ENCODE results near the gene FBXL2. TPM values are rescaled to one million over a fixed set of nuclear protein-coding genes. Genes with fewer than 3 reads are reported as not detected.
"Not testable (repeated sequence)": the region's sequence is repeated elsewhere in the genome, so short reads cannot be mapped to it uniquely, and the experiment has no call there.

Gene FBXL2
- total RNA-seq, 2 experiments from 2014 or later: 0.06 TPM; not detected in 1

DNA sequence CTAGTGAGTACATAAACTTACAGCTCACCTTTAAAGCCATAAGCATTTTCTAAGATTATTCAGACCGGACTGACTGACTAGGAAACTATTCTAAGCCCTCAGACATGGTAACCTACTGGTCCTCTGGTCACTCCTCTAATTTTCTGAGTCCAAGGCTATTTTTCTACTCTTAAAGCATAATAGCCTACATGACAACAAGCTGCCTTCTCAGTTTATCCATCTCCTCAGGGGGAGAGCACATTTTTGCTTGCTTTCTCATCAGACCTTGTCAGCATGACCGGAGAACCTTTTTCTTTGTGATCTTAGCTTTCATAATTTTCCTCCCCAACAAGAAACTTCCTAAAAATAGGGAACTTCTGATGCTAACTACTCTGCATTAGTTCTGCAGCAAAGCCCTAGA is 124.5 kb downstream of the FBXL2 start:
- no peak overlapping the region for H3K4me2 ChIP-seq (ENCODE audit: low read length)
- H3K27ac ChIP-seq (ENCODE audit: low read depth, low read length, poor library complexity, severe bottlenecking): no peak overlapping the region
- POLR2A ChIA-PET: interaction anchor here (0.5 to 1.0 kb wide), 3 partner anchors 30 to 216 kb away, joined by 3 read pairs; no protein-coding TSS in a partner anchor
- H3K36me3 ChIP-seq (ENCODE audit: insufficient read depth, low read length): peaks cover 96% of the 10 kb centered on the region
- no peaks in the 10 kb centered on the region for H3K4me1 ChIP-seq (ENCODE audit: insufficient read depth, low read length, poor library complexity, severe bottlenecking)
- CTCF ChIA-PET (ENCODE audit: unreplicated experiment): no interaction called here
- H3K79me2 ChIP-seq (ENCODE audit: insufficient read depth, low read depth, low read length): no peaks in the 10 kb centered on the region
- intact Hi-C loops (cut with micrococcal nuclease; ENCODE audit: unreplicated experiment): no loop called here
- BruUV-seq (replicated peaks): no TSS peak
- no peak overlapping the region for H3K4me3 ChIP-seq (ENCODE audit: low read depth, low read length, poor library complexity, severe bottlenecking)
- no peak overlapping the region for H2AFZ ChIP-seq (ENCODE audit: low read length)
- DNase-seq (ENCODE audit: low spot score): no peak
- H3K9me2 ChIP-seq (ENCODE audit: insufficient read depth, low read length): no peaks in the 10 kb centered on the region
- H4K20me1 ChIP-seq (ENCODE audit: insufficient read depth, low read length): no peaks in the 10 kb centered on the region
- no peaks in the 10 kb centered on the region for H3K9me3 ChIP-seq (ENCODE audit: low read length)
- TF ChIP-seq EZH2phosphoT487 (IDR thresholded peaks at IDR 0.05; ENCODE audit: borderline replicate concordance, low read depth, low read length) (no peak), CTCF (conservative IDR thresholded peaks at IDR 0.05; ENCODE audit: low read length) (no peak)

GRCh38 chr3:33402936-33403335 is 125.7 kb downstream of the FBXL2 start:
- intact Hi-C loops (cut with micrococcal nuclease; ENCODE audit: unreplicated experiment): no loop called here
- CTCF ChIA-PET (ENCODE audit: unreplicated experiment): no interaction called here
- Histone ChIP-seq H4K20me1 (ENCODE audit: insufficient read depth, low read length) (no peaks in the 10 kb centered on the region), H3K4me3 (ENCODE audit: low read depth, low read length, poor library complexity, severe bottlenecking) (no peak overlapping the region), H3K27ac (ENCODE audit: low read depth, low read length, poor library complexity, severe bottlenecking) (no peak overlapping the region), H3K9me2 (ENCODE audit: insufficient read depth, low read length) (no peaks in the 10 kb centered on the region), H3K9me3 (ENCODE audit: low read length) (no peaks in the 10 kb centered on the region), H3K79me2 (ENCODE audit: insufficient read depth, low read depth, low read length) (no peaks in the 10 kb centered on the region), H3K4me1 (ENCODE audit: insufficient read depth, low read length, poor library complexity, severe bottlenecking) (no peaks in the 10 kb centered on the region), H3K4me2 (ENCODE audit: low read length) (no peak overlapping the region), H2AFZ (ENCODE audit: low read length) (no peak overlapping the region), H3K36me3 (ENCODE audit: insufficient read depth, low read length) (peaks cover 96% of the 10 kb centered on the region)
- no peak for DNase-seq (ENCODE audit: low spot score)
- POLR2A ChIA-PET: no interaction called here
- no TSS peak for BruUV-seq (replicated peaks)
- TF ChIP-seq EZH2phosphoT487 (IDR thresholded peaks at IDR 0.05; ENCODE audit: borderline replicate concordance, low read depth, low read length) (no peak), CTCF (conservative IDR thresholded peaks at IDR 0.05; ENCODE audit: low read length) (no peak)

DNA sequence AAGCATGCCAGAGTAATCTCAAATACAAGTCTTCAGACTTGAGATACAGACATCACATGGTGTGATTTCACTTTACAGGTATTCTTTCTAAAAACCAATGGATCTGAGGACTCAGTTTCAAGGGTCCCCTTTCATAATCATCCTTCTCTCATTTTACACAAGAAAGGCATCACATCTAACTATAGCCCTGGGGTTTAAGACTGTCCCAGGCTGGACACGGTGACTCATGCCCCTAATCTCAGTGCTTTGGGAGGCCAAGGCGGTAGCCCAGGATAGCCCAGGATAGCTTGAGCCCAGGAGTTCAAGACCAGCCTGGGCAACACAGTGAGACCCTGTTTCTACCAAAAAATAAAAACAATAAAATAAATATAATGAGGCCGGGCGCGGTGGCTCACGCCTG is 126.5 kb downstream of the FBXL2 start:
- TF ChIP-seq EZH2phosphoT487 (IDR thresholded peaks at IDR 0.05; ENCODE audit: borderline replicate concordance, low read depth, low read length) (no peak), CTCF (conservative IDR thresholded peaks at IDR 0.05; ENCODE audit: low read length) (no peak)
- no peaks in the 10 kb centered on the region for H3K79me2 ChIP-seq (ENCODE audit: insufficient read depth, low read depth, low read length)
- H3K36me3 ChIP-seq (ENCODE audit: insufficient read depth, low read length): peaks cover 96% of the 10 kb centered on the region
- no peaks in the 10 kb centered on the region for H3K9me3 ChIP-seq (ENCODE audit: low read length)
- H4K20me1 ChIP-seq (ENCODE audit: insufficient read depth, low read length): no peaks in the 10 kb centered on the region
- ChIA-PET POLR2A (no interaction called here), CTCF (ENCODE audit: unreplicated experiment) (no interaction called here)
- H2AFZ ChIP-seq (ENCODE audit: low read length): no peak overlapping the region
- no peak overlapping the region for H3K4me3 ChIP-seq (ENCODE audit: low read depth, low read length, poor library complexity, severe bottlenecking)
- no peaks in the 10 kb centered on the region for H3K9me2 ChIP-seq (ENCODE audit: insufficient read depth, low read length)
- intact Hi-C loops (cut with micrococcal nuclease; ENCODE audit: unreplicated experiment): no loop called here
- no TSS peak for BruUV-seq (replicated peaks)
- no peak overlapping the region for H3K27ac ChIP-seq (ENCODE audit: low read depth, low read length, poor library complexity, severe bottlenecking)
- DNase-seq (ENCODE audit: low spot score): no peak
- no peak overlapping the region for H3K4me2 ChIP-seq (ENCODE audit: low read length)
- H3K4me1 ChIP-seq (ENCODE audit: insufficient read depth, low read length, poor library complexity, severe bottlenecking): no peaks in the 10 kb centered on the region

- H3K27ac ChIP-seq (ENCODE audit: low read depth, low read length, poor library complexity, severe bottlenecking); H3K4me2 ChIP-seq (ENCODE audit: low read length); BruUV-seq (replicated peaks); CTCF ChIA-PET (ENCODE audit: unreplicated experiment); H2AFZ ChIP-seq (ENCODE audit: low read length); H3K4me3 ChIP-seq (ENCODE audit: low read depth, low read length, poor library complexity, severe bottlenecking); H3K9me2 ChIP-seq (ENCODE audit: insufficient read depth, low read length); H3K4me1 ChIP-seq (ENCODE audit: insufficient read depth, low read length, poor library complexity, severe bottlenecking); H4K20me1 ChIP-seq (ENCODE audit: insufficient read depth, low read length); DNase-seq (ENCODE audit: low spot score); H3K79me2 ChIP-seq (ENCODE audit: insufficient read depth, low read depth, low read length); intact Hi-C loops (cut with micrococcal nuclease; ENCODE audit: unreplicated experiment); H3K9me3 ChIP-seq (ENCODE audit: low read length): not testable (repeated sequence)
- POLR2A ChIA-PET: interaction anchor here (0.7 to 1.2 kb wide), 2 partner anchors 17 to 355 kb away, joined by 3 read pairs; no protein-coding TSS in a partner anchor
- H3K36me3 ChIP-seq (ENCODE audit: insufficient read depth, low read length): peaks cover 99% of the 10 kb centered on the region
These were observed 133.6 kb downstream of the FBXL2 start for GRCh38 chr3:33410816-33411215.

Measured in OCI-LY7 (cell line).